ENCODE results near the gene PEPD.

Gene PEPD

DNA sequence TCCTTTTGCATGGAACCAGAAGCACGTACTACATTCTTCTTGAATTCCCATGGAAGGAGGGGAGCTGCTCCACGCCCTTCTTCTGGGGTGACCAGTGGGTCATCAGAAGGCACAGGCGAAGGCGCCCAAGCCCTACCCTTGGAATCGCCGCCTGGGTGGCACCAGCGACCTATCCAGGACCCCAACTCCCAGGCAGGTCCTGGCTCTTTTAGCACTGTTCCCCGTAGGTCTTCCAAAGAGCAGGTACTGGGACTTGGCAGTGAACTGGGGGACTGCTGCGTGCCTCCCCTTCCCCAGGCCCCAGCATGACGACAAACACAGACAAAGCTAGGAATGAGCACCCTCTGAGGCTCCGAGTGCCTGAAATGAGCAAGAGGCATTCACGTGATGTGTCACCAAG lies 103.1 kb downstream of the PEPD start:
- DNase-seq: no peak

DNA sequence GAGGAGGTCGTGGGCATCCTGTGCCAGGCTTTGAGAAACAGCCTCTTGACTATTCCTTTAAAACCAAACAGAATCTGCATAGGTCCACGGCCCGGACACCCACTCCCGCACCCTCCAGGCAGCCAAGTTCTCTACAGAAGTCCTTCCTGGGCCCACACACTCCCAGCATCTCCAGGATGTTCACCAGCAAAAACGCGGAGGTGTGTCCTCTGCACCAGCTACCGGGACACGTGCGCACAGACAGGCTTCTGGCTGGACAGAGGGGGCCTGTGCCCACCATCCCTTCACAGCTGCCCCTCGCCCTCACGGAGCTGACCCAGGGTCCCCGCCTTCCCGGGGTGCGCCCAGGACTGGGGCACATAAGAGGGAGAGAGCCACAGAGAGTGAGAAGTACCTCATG lies 103.8 kb downstream of the PEPD start:
- no peak for DNase-seq

DNA sequence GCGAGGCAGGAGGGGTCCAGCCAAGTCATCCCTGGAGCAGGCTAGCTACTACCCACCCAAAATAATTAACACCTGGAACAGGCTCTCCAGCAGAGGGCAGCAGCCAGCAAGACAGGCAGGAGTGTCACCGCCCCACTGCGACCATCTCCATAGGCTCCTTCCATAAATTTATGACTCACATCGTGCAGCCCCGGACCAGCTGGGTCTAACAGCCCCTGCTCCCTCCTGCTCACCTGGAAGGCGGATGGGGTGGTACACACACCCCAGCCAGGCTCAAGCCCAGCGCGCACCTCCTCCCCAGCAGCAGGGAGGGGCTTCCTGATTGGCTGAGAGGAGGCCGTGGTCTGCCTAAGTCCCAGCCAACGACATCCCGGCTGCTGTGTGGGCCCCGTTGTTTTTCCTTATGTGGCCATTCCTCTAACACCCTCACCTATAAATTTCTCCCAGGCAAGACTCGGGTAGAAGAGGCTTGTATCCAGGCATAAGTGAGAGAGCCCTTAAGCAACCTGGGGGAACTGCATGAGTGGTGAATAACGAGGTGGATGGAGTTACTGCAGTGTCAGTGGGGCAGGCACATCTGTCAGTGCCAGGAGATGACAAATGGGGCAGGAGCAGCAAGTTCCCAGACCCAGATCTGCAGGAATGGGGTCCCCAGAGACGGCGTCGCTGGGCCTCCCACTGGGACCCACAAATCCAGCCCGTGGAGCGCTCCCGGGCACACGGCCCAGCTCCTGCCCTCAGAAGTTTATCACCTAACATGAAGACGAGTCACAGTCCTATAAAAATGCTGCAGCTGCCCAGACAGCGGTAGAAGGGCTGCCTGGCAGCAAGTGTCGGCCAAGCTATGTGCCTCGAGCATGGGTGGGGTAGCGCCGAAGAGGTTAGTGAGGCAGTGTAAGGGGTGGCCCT lies 105.0 kb downstream of the PEPD start:
- DNase-seq: peak; percentile 68

DNA sequence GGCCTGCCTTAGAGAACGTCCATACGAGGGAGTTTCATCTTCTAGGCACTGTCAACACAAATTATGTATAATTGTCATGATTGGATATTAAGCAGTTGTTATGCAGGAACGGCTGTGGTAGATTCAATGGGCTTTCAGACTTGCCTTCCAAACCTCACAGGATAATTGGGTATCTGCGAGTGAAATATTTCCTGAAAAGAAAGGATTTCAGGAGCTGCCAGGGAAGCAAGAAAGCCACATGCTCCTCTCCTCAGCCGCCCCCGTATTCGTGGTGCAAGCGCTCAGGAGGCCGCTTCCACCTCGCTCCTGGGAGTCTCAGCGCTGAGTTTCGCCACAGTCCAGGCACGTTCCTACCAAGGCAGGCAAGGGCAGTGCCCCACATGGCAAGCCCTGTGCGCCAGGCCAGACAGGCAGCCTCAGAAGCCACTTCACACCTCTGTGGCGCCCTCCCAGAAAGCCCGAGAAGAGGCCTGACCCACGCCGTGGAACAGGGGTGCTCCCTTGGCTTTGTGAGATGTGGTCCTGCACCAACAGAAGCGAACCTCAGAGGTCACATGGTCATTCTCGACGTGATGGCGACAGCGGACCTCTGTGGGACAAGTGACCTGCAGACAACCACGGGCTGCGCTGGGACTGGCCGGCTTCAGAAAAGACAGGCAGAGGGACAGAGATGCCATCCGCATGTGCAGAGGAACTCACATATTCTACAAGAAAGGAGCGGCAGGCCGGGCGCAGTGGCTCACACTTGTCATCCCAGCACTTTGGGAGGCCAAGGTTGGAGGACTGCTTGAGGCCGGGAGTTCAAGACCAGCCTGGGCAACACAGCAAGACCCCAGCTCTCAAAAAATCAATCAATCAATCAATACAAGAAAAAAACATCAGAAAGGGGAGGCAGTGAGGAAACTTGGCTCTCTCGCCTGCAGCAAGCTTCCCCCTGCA lies 106.7 kb downstream of the PEPD start:
- DNase-seq: no peak

DNA sequence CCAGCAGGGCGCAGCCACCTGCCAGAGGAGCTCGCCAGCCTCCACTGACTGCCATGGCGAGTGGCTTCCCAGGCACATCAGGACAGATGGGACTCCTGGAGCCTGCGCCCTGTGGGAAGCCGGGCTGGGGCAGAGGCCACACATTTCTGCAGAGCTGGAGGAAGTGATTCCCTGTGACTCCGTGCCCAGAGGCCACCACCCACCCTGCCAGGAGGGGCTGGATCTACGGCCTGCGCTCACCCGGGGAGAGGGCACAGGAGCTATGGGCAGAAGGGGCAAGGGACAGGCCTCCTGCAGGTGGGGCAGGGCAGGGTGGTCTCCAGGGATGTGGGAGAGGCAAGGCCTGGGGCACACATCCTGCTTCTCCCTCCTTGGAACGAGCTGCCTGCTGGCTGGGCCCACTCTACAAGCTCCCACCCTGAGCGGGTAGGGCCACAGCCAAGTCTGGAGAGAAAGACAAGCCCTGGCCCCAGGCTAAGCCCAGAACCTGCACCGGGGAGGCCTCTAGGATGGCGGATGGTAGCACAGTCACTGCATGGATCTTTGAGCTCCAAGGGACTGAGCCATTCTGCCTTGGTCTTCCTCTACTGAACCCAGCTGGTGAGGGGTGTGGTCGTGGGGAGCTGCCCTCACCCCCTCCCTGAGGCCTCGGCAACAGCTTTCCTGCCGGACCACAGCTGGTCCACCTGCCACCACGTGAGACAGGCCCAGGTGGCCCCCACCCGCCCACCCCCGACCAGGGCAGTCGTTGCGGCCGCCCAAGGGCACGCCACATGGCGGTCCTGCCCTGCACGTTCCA lies 107.5 kb downstream of the PEPD start:
- no peak for DNase-seq

DNA sequence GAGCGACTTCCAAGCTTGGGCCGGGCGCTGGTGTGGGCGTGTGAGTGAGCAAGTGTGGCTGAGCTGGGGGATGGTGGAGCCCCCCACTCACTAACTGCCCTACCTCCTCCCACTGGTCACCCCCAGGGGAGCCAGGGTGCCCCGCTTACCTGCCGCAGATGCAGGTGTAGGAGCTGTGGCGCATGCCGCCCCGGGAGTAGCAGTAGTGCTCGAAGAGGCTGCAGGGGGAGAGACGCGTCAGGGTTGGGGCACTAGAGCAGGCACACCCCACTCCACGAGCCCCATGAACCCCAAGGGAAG lies 108.2 kb downstream of the PEPD start:
- no peak for DNase-seq

DNA sequence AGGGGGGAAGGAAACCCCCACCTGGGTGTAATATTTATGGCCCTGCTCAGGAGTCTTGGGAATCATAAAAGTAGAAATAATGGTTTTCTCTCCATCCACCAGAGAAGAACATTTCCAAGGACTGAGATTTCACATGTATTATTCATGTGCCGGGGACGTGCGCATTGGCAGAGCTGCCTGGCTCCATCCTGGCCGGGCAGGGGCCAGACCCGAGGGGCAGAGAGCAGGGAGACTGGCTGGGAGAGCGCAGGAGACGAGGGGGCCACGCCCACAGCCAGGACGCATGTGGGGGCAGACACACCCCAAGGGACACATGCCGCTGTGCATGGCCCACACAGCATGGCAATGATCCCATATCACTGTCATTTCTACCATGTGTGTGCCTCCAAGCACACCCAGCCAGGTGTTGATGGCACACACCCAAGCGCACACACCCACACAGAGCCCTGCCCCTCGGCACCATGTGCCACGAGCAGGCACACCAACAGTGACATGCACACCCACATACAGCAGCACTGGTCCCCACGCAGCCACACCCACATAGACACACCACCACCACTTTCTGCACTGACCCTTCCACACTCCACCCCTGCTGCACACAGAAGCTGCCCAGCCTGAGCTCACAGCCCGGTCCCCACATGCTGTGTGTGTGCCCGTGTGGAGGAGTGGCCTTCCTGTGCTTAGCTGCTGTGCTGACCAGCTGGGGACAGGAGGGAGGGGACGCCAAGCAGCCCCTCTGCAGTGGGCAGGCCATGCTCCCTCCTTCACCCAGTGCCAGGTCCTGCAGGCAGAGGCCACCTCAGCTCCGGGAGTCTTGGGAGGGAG lies 108.8 kb downstream of the PEPD start:
- DNase-seq: no peak

DNA sequence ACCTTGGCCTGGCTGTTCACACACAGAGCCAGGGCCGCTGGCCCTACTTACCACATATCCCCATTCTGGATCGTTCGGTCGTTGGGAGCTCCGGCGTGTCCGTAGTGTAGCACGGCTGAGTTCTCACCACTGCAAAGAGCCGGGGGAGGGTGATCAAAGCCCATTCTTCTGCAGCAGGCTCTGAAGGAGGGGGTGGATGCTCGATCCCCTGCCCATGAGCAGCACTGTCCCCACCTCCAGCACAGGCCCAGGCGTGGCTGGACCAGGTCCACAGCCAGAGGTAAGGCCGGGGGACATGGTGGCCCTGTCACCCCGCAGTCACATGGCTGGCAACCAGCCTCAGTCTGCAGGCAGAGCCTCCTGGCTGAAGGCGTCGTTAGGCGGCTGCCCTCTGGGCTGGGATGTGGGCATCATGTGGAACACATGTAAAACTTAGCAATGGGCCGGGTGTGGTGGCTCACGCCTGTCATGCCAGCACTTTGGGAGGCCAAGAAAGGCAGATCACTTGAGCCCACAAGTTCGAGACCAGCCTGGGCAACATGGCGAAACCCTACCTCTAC lies 109.9 kb downstream of the PEPD start:
- no peak for DNase-seq

DNA sequence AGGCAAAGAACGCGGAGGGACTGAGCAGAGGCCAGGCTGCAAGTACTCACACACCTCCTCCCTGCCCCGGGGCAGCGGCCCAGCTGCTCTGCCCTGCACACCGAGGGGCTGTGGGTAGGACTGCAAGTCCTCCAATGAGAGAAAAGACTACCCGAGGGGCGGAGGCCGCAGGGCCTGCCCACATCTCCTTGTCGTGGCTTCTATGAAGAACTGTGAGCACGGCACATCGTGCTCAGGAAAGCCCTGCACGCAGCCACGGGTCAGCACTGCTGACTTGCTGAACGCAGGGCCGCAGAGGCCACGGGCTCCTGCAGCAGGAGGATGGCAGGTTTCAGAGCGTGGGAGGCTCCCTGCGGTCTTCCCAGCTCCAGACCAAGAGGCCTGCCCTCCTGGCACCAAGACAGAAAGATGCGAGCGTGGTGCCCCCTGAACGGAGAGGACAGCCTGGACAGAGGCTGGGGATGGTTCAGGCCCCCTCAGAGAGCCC lies 110.6 kb downstream of the PEPD start:
- no peak for DNase-seq

DNA sequence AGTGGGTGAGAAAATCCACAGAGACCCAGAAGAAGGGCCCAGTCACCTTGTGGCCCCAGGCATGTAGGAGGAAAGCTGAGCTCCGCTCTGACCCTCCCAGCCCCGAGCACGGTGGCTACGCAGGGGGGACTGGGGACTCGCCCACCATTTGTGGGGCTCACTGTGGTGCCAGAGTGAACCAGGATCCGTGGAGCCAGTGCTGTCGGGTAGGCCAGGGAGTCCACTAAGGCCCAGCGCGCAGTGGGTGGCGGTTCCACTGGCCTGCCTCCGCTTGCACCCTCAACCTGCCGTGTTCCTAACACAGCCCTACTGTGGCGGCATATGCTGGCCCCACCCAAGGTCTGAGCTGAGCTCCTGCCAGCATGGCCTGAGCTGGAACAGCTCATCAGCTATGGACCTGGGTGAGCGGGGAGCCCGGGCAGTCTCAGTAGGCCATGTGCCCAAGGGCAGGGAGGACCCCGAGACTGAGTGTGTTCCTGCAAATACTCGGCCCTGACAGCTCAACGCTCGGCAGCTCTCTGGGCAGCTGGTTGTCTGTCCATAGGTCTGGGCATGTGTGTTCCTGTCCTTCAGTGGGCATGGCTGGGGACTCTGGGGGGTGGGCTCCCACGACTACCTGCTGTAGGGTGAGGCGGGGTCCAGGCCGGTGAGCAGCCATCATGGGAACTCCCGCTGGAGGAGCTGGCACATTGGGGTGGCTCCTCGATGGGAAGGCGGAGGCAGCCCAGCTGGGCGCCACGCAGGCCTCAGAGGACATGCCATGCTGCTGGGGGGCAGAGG lies 111.5 kb downstream of the PEPD start:
- DNase-seq: no peak

DNA sequence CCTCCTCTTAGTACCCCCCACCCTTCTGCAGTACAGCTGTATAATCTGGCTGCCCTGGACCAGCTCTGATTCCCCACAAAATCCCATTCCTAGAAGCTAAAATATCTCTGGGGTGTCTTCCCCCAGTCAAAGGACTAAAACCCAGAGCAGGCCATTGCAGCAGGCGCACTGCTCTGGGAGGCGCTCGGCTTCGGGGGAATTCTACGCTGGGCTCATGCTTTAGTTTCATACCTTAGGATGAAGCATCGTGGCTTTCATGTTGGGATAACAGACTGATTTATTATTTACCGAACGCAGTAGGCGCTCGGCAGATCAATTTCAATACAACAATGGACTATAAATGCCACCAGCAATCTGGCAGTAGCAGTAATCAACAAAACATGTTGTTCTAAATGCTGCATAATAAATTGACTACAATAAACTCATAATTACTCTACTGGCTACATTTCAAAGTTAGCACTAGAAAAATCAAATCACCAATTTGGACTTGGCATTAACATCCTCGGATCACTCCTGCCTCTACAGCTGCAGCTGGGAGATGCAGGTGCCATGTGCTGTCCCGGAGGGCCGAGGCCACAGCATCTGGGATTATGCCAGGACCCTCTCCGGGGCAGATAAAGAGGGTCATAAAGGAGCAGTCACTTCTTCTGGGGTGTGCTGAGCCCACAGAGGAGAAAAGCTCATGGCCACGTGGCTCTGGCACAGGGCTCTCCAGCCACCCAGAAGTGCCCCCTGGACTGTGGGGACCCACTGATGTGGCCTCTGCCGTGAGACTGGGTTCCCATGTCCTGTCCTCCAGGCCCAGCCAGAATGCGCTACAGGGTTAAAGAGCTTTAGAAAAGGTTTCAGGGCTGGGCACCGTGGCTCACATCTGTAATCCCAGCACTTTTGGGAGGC lies 112.8 kb downstream of the PEPD start:
- DNase-seq: no peak

DNA sequence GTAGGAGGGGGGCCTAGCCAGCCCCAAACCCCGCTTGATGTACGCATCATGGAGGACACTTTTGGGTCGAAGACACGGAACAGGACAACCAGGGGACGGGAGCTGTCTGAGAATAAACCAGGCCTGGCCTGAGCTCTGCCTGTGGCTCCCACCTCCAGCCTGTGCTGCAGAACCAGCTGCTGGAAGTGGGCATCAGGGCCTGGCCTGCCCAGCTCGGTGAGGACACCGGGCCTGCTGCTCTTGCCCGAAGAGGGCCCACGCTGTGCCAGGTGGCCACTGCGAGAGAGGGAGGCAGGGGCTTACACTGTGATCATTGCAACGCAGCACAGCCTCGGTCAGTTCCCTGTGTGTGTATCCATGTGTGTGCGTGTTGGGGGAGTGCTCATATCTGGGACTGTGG lies 113.5 kb downstream of the PEPD start:
- DNase-seq: no peak

DNA sequence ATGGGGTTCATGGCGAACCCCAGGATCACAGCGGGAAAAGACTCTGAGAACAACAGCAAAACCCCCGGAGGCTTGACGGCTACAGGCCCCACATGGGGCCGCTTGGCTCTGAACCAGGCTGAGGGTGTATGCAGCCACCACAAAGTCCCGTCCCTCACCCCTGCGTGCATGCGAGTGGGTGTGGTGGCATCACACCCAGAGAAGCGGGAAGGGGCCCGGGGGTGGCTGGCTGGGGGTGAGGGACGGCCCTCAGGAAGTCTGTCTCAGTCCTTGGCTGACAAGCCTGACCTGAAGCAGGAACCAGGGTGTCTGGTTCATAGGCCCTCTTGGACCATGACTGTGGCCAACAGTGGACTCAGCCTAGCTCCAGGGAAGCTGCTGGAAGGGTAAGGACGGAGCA lies 113.9 kb downstream of the PEPD start:
- no peak for DNase-seq

DNA sequence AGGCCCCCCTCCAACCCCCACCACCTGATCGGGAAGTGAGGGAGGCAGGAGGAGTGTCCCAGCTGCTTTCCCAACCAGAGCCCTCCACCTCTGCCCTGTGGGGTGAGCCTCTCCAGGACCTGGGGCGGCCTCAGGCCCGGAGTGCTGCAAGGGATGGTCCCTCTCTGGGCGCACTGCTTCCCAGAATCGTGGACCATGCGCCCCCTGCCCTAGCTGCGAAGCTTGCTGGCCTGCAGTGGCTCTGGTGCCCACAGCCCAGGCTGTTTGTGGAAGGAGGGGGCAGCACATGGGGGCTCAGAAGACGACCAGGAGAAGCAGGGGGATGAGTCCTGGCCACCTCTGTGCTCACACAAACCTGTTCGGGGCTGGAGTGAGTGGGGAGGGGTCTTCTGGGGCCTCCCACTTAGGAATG lies 114.4 kb downstream of the PEPD start:
- DNase-seq: no peak

DNA sequence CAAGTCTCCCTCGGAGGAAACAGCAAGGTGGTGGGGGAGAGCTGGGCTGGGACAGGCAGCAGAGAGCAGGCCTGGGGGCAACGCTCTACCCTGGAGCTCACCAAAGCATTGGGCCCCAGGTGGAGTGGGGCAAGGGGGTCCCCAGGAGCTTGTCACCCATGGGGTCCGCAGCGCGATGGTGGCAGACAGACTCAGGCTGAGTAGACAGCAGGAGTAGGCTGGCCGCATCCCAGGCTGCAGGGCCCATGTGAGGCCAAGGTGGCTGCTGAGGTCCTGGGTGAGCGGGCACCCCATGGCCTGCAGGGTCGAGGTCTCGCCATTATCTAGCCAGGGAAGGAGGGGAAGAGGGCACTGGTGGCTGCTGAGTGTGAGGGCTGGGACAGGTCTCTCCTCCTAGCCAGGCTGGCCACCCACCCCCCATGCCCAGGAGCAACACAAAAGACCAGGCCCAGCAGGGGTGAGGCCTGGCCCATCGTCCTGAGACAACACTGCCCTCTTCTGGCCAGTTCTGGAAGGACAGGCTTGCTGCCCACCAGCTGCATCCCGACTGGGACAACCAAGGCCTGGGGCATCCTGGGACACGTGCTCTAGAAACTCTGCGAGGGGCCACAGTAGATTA lies 115.0 kb downstream of the PEPD start:
- DNase-seq: peak; percentile 80

DNA sequence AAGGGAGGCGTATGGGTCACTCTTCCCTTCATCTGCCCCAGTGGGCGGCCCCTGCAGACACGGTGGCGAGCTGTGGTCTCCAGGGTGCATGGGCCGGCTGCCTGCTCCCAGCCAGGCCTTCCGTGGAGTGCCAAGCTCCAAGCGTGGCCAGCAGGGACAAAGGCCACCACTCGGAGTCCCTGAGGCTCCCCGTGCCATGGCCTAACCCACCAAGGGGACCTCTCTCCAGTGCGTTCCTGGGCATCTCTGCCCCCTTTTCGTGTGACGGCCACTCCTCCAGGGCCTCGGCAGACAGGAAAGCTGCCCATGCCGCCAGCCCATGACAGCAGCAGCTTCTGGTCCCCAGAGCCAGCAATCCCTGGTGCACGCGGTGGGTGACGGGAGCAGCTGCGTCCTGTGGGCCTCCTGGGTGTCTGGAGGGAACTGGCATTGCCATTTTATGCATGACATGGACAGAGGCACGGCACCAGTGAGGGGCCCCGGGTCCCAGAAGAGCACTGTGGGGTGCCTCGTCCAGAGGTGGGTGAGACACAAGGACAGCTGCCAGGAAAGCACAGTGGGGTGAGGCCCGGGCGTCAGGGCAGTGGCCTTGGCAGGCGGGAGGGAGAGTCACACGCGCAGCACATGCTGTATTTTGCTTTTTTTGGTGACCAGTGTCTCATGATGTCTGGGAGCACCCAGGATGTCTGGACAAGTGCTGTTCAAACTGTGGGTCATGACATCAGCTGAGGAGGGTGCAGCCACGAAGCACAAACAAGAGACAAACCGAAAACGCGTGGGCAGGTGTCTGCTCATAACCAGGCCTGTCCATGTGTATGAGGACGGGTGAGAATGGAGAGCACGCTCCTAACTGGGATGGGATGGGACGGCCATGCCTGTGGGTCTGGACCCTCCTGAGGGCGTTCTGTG lies 115.8 kb downstream of the PEPD start:
- DNase-seq: no peak

DNA sequence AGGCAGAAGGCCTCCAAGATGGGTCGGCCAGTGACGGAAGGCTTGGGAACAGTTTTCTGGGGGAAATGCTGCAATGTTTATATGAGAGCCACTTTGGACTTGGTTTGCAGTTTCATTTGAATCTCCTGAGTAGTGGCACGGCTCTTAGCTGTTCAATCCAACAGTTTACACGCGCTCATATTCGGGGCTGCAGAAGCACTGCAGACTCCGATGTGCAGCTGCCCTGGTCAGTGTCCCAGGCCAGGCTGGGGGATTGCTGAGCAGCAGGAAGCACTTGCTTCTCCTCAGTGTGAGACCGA lies 116.4 kb downstream of the PEPD start:
- DNase-seq: no peak

DNA sequence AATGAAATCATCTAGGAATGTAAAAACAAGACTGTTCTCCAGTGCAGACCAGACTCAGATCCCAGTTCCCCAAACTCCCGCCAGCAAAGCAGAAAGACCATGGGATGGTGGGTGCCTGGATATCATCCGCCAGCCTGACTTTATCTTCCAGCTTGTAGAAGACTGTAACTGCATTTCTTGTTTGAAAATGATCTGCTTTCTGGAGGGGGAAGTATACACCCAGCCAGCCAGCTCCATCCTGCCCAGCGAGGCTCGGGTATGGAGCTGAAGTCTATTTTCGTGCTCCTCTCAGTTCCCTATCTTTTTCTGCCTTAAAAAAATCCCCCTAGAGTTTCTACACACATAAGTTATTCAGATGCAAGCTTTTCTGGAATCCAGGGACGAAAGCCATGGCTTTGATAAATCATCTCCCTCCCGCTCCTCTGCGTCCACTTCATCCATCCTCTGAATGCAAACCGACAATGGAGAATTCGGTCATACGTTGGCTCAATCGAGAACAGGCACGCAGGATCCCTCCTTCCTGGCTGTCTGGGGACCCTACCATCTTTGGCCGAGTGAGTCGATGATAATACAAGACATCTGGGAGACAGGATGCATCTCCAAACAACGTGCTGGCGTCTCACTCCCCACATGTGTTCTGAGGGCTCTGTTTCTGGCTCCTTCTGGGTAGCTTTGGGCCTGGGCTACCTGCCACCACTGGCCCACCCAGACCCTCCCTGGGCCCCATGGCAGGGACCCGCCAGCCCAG lies 116.9 kb downstream of the PEPD start:
- DNase-seq: no peak
